HG03565 (cell line): ENCODE measurements around the gene RELN.

Experiments used
- ATAC-seq: cut with Tn5 transposase; IDR thresholded peaks from one replicate; pipeline ENCODE4 v1.9.1; 2021; ENCODE audit warnings: mild to moderate bottlenecking, moderate library complexity; ENCODE audit not compliant: unreplicated experiment

Gene RELN

DNA sequence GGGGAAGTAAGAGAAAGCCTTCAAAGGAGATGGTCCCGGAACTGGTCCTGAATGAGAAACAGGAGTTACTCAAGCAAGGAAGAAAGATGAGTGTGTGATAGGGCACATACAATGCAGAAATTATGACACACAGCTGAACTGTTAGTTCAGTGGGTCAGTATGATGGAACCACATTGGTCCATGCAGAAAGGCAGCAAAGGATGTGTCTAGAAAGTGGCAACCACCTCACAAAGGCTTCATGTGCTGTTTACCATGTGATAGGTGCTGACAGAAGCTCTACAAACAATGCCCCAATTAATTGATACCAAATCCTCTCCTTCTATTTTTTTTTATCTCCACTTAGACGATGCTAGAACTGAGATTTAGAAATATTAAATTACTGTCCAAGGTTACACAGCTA is 258.3 kb downstream of the RELN start:
- ATAC-seq, result no peak

GRCh38 chr7:103729026-103729425 is 260.4 kb downstream of the RELN start:
- ATAC-seq, result no peak

DNA sequence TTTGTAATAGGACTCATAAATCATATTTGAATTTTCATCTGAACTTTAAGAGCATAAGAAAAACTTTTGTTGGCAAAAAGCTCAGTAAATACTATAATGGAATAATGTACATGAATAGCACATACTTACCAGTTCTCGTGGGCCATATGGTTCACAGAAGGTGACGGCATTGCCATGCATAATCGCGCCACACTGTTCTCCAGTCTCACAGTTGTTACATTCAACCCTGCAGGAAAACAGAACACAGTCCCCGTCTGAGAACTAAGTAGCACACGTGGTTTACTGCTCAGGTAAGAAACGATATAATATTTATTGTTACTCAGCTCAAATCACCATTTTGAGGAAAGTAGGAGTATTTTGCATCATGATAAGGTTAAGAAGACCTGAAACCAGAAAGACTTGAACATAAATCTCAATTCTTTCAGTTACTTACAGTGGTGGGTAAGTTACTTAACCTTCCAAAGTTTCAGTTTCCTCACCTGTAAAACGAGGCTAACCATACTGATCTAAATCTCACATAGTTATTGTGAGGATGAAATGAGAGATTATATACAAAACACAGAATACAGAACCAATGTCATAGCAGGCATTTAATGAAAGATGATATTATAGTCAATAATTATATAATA is 261.4 kb downstream of the RELN start:
- ATAC-seq, result no peak

DNA sequence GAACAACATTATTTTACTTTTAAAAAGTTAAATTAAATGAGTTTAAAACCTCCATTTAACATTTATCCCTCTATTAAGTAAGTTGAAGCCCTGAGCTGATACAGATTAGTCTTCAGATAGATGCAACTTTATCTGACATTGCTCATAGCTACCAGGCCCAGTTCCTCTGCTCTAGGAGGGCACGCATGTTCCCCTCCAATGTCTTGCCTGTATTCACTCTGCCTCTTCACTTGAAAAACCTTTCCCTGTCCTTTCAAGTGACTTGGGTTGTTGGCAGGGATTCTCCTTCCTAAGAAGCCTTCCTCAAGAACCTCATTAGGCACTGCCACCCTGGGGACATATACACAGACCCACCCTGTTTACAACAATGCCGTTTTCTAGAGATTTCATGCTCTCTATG is 270.4 kb downstream of the RELN start:
- ATAC-seq, result no peak

DNA sequence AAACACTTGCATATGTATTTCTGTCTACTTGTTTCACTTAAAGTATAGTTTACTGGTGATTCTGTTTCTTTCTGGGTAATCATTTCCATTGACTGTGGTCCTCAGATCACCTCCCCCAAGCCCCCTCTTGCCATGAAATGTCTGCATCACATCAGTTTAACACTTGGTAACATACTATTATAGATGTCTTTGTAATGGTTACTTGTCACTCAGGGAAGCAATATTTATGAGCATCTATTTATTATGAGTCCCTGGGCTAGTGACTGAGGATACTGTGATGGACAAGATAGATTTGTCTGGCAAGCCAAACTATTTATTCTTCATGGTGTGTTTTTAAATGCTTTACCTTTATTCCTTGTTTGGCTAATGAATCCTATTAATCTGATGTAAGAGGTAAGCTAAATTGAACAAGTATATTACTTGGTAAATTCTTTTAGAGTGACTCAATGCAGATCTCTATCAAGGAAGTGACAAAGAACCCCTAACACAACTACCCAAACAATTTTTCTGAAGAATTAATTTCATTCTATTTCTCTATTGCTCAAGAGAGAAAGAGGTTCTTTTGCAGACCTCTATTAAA is 270.9 kb downstream of the RELN start:
- ATAC-seq, result no peak

DNA sequence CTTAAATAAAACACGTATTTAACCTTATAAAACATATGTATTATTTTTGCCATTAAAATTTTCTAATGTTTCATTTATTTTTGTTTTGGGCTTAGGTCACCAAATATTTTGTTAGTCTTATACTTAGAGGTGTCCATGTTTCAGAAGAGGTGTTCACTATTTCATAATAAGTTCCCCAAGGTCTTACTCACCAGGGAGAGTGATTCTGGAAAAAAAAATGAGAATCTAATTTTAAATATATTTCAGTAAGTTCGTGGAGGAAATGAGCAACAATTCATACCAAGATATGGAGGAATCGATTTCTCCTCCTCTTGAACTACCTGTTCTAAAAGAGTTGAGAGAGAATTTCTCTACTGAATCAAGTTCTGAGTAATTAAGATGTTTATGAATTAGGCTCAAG is 271.9 kb downstream of the RELN start:
- ATAC-seq, result no peak

DNA sequence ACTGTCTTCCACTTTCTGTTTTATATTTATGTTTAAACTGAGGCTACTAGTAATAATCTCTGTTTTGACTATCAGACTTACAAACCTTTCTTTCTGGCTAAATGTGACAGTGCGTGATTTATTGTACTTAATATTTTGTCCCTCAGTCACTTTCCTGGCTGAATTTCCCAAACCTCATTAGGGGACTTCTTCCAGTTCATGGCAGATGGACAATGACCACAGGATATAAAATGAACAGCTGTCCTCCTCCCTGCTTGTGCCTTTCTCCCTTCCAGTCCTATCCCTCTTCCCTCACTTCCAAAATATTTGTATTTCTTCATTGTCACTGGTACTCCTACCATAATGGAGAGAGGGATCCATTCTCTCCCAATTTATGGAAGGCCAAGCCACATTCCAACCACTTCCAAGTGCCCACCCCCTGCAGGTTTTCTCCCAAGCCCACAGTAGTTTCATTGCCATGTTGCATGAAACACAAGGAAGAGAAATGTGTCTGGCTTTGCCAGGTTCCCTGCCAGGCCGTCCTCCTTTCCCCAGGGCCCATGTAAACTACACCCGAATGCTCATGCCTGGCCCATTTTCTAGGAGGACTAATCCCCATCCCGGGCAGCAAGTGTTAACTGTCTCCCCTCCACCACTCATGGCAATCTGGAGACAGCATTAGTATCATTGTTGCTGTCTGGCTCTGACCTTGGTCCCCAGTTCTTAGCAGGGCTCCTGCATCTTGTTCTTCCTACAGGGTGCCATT is 273.9 kb downstream of the RELN start:
- no peak for ATAC-seq

DNA sequence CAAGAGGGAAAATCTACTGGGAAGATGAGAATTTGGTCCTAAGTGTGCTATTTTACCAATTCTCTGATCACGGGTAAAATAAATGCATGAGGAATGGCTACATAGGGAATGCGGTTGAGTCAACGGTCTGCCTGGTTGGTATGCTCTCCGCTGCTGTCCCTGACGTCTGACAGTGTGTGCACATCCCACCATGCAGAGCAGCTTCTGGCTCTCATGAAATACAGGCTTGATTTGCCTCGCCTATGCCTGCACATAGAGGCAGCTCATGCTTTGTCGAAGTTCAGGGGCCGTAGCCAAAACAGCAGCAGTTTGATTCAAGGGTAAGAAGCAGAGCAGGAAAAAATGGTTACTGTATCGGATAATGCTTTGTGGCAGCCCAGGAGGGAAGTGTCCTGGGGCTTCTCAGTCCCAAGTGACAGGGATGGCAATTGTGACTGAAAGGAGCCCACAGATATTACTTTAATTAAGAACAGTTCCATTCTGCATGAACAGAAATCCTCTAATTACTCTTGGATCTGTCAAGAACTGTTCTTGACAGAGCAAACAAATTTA is 275.0 kb downstream of the RELN start:
- no peak for ATAC-seq

- ATAC-seq, result no peak
Observed at GRCh38 chr7:103712991-103713778, 276.3 kb downstream of the RELN start.

GRCh38 chr7:103711413-103711812 is 278.0 kb downstream of the RELN start:
- ATAC-seq, result no peak

DNA sequence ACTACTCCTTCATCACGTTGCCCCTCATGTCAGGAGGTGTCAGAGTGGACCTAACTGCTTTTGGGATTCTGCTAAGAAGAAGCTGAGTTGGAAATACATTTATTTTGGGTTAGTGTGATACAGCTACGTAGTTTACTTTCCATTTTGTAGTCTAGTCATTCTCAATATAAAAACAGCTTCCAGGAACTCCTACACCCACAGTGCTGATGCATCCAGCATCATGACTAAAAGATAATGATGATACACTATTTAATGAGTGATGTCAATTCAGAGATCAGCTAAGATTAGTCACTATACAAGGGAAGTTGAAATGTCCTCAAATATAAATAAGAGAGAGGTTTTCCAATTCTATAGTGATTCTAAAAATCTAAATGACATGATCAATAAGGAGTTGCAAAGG is 279.2 kb downstream of the RELN start:
- ATAC-seq, result no peak

DNA sequence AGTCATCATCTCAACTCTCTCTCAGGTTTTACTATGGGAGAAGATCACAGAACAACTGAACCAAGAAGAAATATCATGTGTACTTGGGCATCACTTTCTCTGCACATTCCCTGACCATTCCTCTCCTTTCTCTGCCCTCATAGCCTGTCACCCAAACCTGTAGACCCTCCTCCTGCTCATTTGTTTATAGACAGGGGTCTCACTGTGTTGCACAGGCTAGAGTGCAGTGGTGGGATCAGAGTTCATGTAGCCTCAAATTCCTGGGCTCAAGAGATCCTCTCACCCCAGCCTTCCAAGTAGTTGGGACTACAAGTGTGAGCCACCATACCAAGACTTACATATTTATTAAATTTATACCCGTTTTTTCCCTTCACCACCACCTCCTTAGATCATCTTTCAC is 282.7 kb downstream of the RELN start:
- ATAC-seq, result no peak

GRCh38 chr7:103705542-103705941 is 283.9 kb downstream of the RELN start:
- ATAC-seq, result no peak

DNA sequence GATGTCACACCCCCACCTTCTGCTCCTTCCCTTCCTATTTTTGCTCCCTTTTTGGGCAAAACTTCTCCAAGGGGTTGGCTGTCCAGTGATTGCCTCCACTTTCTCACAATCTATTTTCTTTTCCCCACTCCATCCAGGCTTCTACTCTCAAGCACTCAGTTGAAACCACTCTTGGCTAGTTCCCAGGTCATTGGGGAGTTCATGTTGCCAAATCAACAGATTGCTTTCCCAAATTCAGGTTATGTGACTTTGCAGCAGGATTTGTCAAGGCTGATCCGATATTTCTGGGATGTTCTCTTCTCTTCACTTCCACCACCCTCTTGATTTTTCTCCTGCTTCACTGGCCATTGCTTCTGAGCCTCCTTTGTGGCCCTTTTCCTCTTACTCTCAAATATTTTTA is 284.8 kb downstream of the RELN start:
- no peak for ATAC-seq

GRCh38 chr7:103702982-103703381 is 286.5 kb downstream of the RELN start:
- ATAC-seq, result no peak

DNA sequence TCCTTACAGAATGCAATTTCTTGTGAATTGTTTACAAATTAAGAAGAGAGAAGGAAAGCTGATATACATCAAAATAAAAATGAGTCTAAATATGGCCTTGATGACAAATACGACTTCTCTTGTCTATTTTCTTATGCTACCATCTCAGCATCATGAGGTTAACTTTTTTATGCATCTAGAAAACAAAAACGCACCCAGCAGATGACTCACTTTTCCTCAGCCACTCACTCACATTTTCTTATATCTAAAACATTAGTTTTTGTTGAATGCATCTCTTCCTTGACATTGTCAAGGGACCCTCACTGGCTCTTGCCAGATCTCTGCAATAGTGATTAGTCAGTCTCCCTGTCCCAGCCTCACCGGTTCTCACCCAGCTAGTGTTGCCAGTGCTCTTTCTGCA is 287.0 kb downstream of the RELN start:
- no peak for ATAC-seq

DNA sequence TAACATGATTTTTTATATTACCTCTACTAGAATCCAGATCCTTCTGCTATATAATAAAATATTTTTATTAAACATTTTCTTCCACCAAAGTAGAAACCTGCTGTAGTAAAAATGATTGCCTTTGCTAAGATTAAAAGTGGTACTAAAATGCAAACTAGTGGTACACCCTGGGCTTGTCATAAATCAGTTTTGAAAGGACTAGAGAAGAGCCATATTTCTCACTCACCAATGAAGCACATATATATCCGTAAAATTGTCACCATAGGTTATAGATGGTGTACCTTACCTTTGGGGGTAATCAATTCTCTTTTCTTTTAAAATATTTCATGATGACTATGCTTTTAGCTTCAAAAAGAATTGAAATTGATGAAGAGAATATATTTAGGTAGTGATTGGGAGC is 290.4 kb downstream of the RELN start:
- ATAC-seq, result no peak

DNA sequence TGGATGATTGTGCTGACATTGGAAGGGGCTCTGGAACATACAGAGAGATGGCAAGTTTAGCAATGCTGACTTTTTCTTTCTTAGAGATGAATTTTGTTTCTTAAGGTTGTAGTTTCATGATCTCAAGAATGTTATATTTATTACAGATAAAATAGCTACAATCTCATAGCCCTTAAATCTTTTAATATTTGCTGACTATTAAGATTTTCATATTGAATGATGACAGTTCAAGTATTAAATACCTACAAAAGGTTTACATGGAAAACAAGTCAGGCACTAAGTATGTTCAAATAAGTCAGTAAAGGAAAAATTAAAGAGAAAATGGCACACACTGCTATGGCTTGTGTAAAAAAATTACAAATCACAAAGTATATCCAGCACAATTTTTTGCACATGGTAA is 291.4 kb downstream of the RELN start:
- ATAC-seq, result no peak

DNA sequence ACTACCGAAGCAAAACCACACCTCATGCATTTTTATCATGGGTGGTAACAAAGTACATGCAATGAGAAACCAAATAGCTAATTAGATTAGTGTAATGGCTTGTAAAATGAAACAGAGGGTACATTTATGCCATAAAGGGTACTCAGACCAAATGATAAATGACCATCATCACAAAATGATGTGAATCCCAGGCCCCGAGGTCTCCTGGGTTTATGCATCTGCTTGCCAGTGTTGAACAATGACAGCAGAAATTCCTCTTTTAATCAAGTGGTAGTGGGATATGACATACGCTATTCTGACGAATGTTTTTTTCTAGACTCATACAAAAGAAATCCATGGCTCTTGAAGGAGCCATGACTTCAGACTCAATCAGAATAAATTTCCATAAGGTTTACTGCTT is 293.9 kb downstream of the RELN start:
- no peak for ATAC-seq

- no peak for ATAC-seq
Observed at GRCh38 chr7:103694304-103694703, 295.2 kb downstream of the RELN start.

DNA sequence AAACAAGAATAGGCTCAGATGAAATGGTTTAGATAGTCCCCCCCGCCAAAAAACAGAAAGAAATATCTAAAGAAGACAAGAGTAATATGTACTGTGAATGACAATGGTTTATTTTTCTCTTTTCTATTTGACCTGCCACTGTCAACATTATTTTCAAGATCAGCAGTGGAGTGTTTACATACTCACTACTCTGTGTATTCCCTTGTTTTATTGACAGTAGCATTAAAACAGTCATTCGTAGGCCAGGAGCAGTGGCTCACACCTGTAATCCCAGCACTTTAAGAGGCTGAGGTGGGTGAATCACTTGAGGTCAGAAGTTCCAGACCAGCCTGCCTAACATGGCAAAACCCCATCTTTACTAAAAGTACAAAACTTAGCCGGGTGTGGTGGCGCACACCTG is 298.2 kb downstream of the RELN start:
- ATAC-seq, result no peak
